BE2C (cell line): ENCODE measurements around the gene PLCD1.
A peak's percentile ranks its signal among the peaks of the same experiment; 100 is the strongest.
"Not testable (repeated sequence)": the region's sequence is repeated elsewhere in the genome, so short reads cannot be mapped to it uniquely, and the experiment has no call there.

ENCODE experiments used
- DNase-seq: peaks from one replicate; pipeline ENCODE4 v3.0.0-alpha.2; 2020
- H3K27me3 ChIP-seq: fragments of 250-450 bp; sonication (Bioruptor Pico); 2 replicates; pipeline ENCODE4 v1.5.1; 2020; ENCODE audit warnings: mild to moderate bottlenecking
- H3K36me3 ChIP-seq: fragments of 250-450 bp; sonication (Bioruptor Pico); 2 replicates; pipeline ENCODE4 v1.5.1; 2020; ENCODE audit warnings: mild to moderate bottlenecking
- H3K4me1 ChIP-seq: fragments of 250-450 bp; sonication (Bioruptor Pico); 2 replicates; pipeline ENCODE4 v1.5.1; 2020
- H3K4me3 ChIP-seq: 2 replicates; pipeline ENCODE4 v1.5.1; 2011; ENCODE audit warnings: low read depth, low read length
- H3K9me3 ChIP-seq: fragments of 250-450 bp; sonication (Bioruptor Pico); 2 replicates; pipeline ENCODE4 v1.5.1; 2020
- CTCF ChIP-seq: IDR thresholded peaks from 2 replicates; pipeline ENCODE4 v1.5.1; 2012; ENCODE audit warnings: mild to moderate bottlenecking, low read depth, low read length

The PLCD1 gene

GRCh38 chr3:37980462-37981347 is 48.7 kb downstream of the PLCD1 start:
- no peaks in the 10 kb centered on the region for H3K9me3 ChIP-seq
- TF ChIP-seq CTCF: no peak
- H3K27me3 ChIP-seq: no peaks in the 10 kb centered on the region
- H3K36me3 ChIP-seq: no peaks in the 10 kb centered on the region; the same call in 1 of the 2 replicates
- H3K4me3 ChIP-seq: no peak overlapping the region
- DNase-seq: no peak
- H3K4me1 ChIP-seq: no peaks in the 10 kb centered on the region

GRCh38 chr3:37979541-37980461 is 49.6 kb downstream of the PLCD1 start:
- H3K4me1 ChIP-seq: no peaks in the 10 kb centered on the region
- H3K9me3 ChIP-seq: no peaks in the 10 kb centered on the region
- no peak for TF ChIP-seq CTCF
- no peak for DNase-seq
- no peaks in the 10 kb centered on the region for H3K27me3 ChIP-seq
- no peak overlapping the region for H3K4me3 ChIP-seq
- no peaks in the 10 kb centered on the region; the same call in 1 of the 2 replicates for H3K36me3 ChIP-seq

- TF ChIP-seq CTCF: peak; percentile 69
- DNase-seq: peak; percentile 68
- Histone ChIP-seq H3K4me3 (no peak overlapping the region), H3K9me3 (no peaks in the 10 kb centered on the region), H3K4me1 (no peaks in the 10 kb centered on the region), H3K27me3 (no peaks in the 10 kb centered on the region), H3K36me3 (no peaks in the 10 kb centered on the region; the same call in 1 of the 2 replicates)
Measured at GRCh38 chr3:37974121-37975083, 55.0 kb downstream of the PLCD1 start.

- H3K9me3 ChIP-seq: no peaks in the 10 kb centered on the region
- no peak overlapping the region for H3K4me3 ChIP-seq
- H3K4me1 ChIP-seq: no peaks in the 10 kb centered on the region
- H3K27me3 ChIP-seq: no peaks in the 10 kb centered on the region
- TF ChIP-seq CTCF: no peak
- no peak for DNase-seq
- H3K36me3 ChIP-seq: no peaks in the 10 kb centered on the region; the same call in 1 of the 2 replicates
Measured at GRCh38 chr3:37973246-37974054, 56.0 kb downstream of the PLCD1 start.

- not testable (repeated sequence) for H3K4me3 ChIP-seq, H3K9me3 ChIP-seq, H3K4me1 ChIP-seq, H3K27me3 ChIP-seq, DNase-seq, H3K36me3 ChIP-seq
Measured at GRCh38 chr3:37972056-37972455, 57.4 kb downstream of the PLCD1 start.
